ENCODE data around the gene MTHFD2.
"Not testable (repeated sequence)": the region's sequence is repeated elsewhere in the genome, so short reads cannot be mapped to it uniquely, and the experiment has no call there.

MTHFD2 gene

DNA sequence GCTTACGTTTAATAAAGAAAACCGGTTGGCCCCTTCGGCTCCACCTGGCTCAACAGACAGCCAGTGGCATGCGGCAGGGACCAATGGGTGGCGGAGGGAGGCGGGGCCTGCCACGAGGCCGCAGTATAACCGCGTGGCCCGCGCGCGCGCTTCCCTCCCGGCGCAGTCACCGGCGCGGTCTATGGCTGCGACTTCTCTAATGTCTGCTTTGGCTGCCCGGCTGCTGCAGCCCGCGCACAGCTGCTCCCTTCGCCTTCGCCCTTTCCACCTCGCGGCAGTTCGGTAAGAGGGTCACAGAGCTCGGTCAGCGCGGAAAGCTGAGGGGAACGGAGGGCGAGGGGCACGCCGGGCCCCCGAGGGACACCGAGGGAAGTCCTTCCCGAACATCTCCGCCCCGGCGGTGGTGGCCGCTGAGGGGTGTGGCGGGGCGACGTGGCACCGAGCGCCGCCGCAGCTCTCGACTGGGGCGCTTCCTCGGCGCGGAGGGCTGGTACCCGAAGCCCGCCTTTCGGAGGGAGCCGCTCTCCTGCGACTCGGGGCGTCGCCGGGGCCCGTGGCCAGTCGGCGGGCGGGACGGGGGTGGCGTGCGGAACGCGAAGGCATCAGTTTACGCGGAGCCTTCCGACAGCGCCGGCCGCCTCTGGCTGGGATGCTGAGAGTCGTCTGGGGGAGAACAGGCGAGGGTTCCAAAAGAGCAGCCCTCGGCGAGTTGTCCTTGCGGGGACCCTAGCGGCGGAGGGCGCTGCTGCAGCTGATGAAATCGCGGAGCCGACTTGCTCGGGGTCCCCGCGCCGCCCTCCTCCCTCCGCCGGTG lies at the start of gene MTHFD2:
Gene MTHFD2, plus strand, starts transcription at position 155 of the 814 bp plus-strand sequence. Its CDS starts 27 bp downstream, at position 182.
- peak; percentile 68 to 95 for DNase-seq

GRCh38 chr2:74149247-74149525 lies 49.2 kb upstream of the MTHFD2 start:
- DNase-seq = no peak

- no peak for DNase-seq
These were observed 48.7 kb upstream of the MTHFD2 start for GRCh38 chr2:74149570-74150319.

GRCh38 chr2:74152954-74153353 lies 45.5 kb upstream of the MTHFD2 start:
- no peak for DNase-seq

- no peak for DNase-seq
These were observed 42.6 kb upstream of the MTHFD2 start for GRCh38 chr2:74155830-74156229.

DNA sequence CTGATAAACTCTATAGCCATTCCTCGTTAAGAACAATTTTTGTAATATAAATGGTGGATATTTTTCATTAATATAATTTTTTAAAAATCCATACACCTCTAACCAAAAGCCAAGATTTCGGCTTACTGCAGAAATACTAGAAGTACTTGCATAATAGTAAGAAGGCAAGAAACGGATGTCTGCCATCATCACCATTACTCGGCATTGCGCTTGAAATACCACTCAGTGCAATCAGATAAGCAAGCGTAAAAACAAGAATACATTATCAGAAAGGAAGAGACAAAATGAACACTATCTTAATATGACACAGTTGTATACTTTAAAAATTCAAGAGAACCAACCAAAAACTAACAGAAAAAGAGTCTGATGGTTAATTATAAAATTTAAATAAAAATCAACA lies 35.5 kb upstream of the MTHFD2 start:
- DNase-seq = no peak

DNA sequence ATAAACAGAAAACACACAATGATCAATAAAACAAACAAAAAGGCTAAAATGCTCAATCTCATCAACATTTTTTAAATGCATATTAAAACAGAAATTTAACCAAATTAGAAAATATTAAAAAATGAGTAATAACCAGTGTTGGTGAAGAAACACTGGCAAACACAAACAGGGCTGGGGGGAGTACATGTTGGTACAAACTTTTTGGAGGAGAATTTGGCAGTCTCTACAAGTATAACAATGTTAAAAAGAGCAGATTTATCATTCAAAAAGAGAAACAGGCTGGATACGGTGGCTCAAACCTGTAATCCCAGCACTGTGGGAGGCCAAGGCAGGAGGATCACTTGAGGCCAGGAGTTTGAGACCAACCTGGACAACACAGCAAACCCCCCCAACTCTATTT lies 33.7 kb upstream of the MTHFD2 start:
- DNase-seq = no peak

DNA sequence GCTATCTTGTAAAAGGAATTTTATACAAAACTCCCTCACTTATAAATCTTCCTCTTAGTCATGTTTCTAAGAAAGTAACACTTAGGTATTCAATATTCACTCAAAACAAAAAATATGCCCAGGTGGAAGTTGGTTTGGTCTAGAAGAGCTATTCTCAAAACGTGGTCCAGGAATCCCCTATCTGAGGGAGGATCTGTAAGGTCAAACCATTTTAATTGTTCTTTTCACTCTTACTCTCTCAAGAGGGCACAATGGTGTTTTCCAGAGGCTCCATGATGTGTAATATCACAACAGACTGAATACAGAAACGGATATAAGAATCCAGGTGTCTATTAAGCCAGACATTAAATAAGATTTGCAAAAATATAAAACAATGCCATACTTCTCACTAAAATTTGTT lies 29.7 kb upstream of the MTHFD2 start:
- DNase-seq = no peak

DNA sequence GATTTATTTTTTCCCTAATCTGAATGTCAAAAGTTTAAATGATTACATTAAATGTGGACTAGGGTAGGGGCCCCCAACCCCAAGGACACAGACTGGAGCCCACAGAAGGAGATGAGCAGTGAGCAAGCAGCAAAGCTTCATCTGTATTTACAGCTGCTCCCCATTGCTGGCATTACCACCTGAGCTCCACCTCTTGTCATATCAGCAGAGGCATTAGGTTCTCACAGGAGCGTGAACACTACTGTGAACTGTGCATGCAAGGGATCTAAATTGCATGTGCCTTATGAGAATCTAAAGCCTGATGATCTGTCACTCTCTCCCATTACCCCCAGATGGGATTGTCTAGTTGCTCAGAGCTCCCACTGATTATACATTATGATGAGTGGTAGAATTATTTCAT lies 23.5 kb upstream of the MTHFD2 start:
- DNase-seq = no peak

DNA sequence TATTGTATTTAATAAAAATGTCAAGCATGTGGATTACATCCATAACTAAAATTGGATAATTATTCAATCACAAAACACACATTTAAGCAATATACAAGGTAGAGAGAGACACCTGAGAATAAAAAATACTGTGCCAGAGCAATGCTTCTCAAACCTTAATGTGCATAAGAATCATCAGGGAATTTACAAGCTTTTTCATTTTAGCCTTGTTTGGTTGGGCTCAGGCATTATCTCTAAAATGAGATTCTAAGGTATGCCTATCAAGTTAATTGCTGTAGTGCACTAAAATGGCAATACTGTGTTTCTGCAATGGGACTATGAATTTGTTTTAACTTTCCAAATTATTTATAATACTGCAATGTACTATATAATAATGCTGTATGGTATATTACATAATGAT lies 20.7 kb upstream of the MTHFD2 start:
- DNase-seq = no peak

GRCh38 chr2:74178211-74179062 lies 20.0 kb upstream of the MTHFD2 start, which contains the start of gene MOB1A:
MOB1A (minus strand) TSS chr2:74178879; CDS start chr2:74178674, 205 bp downstream.
- DNase-seq = peak; percentile 96 to 97

DNA sequence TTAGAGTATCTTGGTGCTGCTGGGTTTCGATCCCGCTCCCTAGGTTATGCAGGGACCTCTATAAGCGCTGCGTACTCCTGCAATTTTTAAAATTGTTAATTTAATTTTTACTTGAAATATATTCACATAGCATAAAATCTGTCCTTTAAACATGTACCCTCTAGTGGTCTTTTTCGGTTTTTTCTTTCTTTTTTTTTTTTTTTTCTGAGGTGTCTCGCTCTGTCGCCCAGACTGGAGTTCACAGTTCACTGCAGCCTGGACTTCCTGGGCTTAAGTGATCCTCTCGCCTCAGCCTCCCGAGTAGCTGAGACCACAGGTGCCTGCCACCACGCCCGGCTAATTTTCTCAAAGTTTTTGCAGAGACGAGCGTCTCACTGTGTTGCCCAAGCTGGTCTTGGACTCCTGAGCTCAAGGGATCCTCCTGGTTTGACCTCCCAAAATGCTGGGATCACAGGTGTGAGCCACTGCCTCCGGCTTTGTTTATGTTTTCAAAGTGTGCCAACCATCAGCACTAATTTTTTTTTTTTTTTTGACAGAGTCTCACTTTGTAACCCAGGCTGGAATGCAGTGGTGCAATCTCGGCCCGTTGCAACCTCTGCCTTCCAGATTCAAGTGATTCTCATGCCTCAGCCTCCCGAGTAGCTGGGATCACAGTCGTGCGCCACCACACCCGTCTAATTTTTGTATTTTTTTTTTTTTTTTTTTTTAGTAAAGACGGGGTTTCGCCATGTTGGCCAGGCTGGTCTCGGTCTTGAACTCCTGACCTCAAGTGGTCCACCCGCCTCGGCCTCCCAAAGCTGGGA lies 19.2 kb upstream of the MTHFD2 start:
- DNase-seq = no peak

GRCh38 chr2:74181739-74182138 lies 16.7 kb upstream of the MTHFD2 start:
- DNase-seq = peak; percentile 95 to 98

- no peak for DNase-seq
These were observed 14.5 kb upstream of the MTHFD2 start for GRCh38 chr2:74183878-74184277.

DNA sequence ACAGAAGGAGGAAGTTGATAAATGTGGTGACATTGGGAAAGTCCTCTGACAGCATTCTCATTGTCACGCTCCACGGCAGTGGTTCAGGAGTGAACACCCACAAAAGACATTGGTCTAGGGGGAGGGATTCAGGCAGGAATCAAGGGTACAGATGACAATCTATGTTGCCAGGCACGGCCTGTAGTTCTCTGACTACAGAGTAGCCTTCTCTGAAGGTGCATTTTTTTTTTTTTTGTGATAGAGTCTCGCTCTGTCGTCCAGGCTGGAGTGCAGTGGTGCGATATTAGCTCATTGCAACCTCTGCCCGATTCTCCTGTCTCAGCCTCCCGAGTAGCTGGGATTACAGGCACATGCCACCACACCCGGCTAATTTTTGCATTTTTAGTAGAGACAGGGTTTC lies 12.4 kb upstream of the MTHFD2 start:
- DNase-seq = peak; percentile 95 to 98

DNA sequence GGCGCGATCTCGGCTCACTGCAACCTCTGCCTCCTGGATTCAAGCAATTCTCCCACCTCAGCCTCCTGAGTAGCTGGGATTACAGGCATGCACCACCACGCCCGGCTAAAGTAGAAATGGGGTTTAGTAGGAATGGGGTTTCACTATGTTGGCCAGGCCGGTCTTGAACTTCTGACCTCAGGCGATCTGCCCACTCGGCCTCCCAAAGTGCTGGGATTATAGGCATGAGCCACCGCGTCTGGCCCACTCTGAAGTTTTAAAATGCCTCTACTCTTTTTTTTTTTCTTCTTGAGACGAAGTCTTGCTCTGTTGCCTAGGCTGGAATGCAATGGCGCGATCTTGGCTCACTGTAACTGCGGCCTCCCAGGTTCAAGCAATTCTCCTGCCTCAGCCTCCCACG lies 11.7 kb upstream of the MTHFD2 start:
- not testable (repeated sequence) for DNase-seq

DNA sequence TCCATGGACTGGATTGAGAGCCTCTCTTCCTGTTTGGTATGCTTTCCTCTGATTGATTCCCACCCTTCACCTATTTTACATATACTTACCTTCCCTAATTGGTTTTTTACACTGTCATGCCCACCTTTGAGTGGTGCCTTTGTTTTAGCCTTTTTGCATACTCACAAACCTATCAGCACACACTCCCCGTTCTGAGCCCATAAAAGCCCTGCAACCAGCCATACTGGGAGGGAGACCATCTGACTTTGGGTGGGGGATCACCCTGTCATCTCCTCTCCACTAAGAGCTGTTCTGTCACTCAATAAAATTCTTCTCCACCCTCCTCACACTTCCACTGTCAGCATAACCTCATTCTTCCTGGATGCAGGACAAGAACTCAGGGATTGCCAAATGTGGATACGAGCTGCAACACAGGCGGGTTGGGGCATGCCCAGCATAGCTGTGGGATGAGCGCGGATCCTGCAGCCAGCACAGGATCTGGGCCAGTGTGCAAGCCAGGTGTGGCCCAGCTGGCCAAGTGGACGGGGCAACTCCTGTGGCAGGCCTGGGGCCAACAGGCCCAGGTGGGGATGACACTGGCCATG lies 10.3 kb upstream of the MTHFD2 start:
- no peak for DNase-seq

GRCh38 chr2:74188696-74189095 lies 9.7 kb upstream of the MTHFD2 start:
- DNase-seq = no peak

GRCh38 chr2:74191596-74192380 lies 6.6 kb upstream of the MTHFD2 start:
- no peak for DNase-seq

GRCh38 chr2:74194799-74195198 lies 3.6 kb upstream of the MTHFD2 start:
- DNase-seq = no peak

DNA sequence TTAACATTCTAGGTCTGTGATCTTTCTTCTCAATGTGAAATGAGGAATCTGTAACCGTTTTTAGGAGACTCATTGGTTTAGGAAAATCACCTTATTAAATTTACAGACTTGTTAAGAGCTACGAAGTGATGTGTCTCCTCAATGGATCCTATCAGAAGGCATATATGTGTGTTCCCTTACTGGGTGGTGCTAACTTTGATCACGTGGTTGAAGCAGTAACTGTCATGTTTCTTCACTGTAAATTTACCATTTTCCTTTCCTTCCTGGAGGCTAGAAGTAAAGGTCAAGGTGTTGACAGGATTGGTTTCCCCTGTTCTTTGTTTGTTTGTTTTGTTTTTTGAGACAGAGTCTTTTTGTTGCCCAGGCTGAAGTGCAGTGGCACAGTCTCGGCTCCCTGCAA lies 1.4 kb upstream of the MTHFD2 start:
- DNase-seq = no peak

All from AML-193 (cell line).